Stomach (tissue), 4 donors: Measurements from ENCODE around the gene WDR70.

Source experiments
- CTCF ChIP-seq, 7 experiments: fragments of 450-650 bp in 4 of 7; fragments of 200-600 bp in 3 of 7; sonication (generic) in 3 of 7; IDR thresholded peaks; one replicate each; pipeline ENCODE4 v1.5.1; 2016 to 2019; ENCODE audit warnings: antibody characterized with exemption in 7 of 7, control low read depth in 2 of 7, mild to moderate bottlenecking in 1 of 7
- EP300 ChIP-seq: sonication (generic); formaldehyde crosslinking; IDR thresholded peaks from one replicate; pipeline ENCODE4 v1.6.1; 2017; ENCODE audit warnings: antibody characterized with exemption
- POLR2A ChIP-seq, 4 donors: fragments of 450-650 bp; IDR thresholded peaks; one replicate each; pipeline ENCODE4 v1.6.1; 2016; ENCODE audit warnings: antibody characterized with exemption in 4 of 4, control low read depth in 2 of 4, mild to moderate bottlenecking in 1 of 4, moderate library complexity in 1 of 4
- POLR2AphosphoS5 ChIP-seq, 3 donors: sonication (generic); formaldehyde crosslinking; IDR thresholded peaks; one replicate each; pipeline ENCODE4 v1.6.1; 2016; ENCODE audit warnings: antibody characterized with exemption in 3 of 3

GRCh38 chr5:37773809-37774208, 394.7 kb downstream of the WDR70 start:
- TF ChIP-seq EP300 (no peak), POLR2A (IDR thresholded peaks at IDR 0.05) (no peak), CTCF (IDR thresholded peaks at IDR 0.05) (no peak), POLR2AphosphoS5 (IDR thresholded peaks at IDR 0.05) (no peak)
